NCI-H2196 treated with DMSO at 0.1 percent for 48 hours (cell line): ENCODE data around the gene NOXO1.

Experiments
- DNase-seq: peaks from one replicate; lab custom pipeline; 2025; ENCODE audit not compliant: unreplicated experiment; lab: John Stamatoyannopoulos, UW

The NOXO1 gene

DNA sequence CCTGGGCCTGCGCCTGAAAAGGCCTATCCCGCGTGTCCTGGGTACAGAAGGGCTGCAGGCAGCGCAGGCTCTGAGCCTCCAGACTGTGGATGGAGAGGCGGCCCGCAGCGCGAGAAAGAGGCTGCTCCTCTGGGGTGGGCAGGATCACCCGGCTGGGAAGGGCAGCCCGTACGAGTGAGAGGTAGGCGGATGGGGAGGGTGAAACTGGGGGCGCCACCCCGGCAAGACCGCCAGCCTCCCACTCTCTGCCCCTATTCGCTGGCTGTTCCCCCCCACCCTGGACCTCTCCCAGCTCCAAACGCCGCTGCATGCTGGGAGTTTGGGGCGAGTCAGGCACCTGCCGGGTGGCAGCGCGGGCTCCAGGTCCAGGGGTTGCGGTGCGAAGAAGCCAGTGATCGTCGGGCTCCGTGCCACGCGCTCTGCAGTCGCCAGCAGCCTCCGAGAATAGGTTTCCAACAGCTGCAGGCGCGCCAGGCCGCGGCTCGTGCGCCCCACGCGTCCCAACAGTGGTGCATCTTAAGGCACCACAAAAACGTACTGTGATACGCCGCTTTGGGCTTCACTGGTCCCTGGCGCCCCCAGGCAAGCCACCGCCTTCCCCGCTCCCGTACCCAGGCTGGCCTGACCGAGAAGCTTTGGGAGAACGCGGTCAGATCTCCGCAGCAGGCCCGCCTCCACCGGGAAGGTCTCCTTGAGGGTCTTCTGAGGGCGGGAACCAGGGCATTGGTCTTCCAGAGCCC, 1.1 kb downstream of the NOXO1 start:
- DNase-seq, result no peak

DNA sequence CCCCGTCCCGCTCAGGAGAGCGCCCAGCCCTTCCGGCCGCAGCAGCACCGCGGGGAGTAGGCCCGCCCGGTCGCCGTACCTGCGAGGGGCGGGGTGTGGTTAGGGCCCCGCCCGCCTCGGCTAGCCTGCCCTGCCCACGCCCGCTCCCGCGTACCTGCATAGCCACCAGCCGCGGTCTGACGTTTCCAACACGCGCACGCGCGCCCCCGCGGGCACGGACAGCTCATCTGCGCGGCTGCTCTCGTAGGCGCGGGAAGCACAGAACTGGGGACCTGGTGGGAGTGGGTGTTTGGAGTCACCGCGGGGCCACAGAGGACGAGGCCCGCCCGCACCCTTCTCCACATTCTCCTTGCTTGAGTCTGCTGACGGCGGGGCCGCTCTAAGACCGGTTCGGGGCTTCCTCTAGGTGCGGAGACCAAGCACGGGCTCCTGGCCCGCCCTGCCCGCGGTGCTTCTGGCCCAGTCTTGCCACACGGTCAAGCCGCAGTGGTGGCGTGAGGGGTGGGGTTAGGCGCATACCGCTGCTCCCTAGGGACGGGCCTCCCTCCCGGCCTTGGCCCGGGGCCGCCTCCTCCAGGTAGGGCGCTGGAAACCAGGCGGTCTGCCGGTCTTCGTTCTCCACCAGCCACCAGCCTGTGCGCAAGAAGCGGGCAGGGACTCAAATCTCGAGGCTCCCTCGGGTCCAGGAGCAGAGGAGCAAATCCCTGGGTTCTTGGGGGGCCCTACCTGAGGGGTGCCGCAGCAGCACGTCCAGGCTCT, 1.8 kb downstream of the NOXO1 start:
- DNase-seq, result peak; percentile 82

DNA sequence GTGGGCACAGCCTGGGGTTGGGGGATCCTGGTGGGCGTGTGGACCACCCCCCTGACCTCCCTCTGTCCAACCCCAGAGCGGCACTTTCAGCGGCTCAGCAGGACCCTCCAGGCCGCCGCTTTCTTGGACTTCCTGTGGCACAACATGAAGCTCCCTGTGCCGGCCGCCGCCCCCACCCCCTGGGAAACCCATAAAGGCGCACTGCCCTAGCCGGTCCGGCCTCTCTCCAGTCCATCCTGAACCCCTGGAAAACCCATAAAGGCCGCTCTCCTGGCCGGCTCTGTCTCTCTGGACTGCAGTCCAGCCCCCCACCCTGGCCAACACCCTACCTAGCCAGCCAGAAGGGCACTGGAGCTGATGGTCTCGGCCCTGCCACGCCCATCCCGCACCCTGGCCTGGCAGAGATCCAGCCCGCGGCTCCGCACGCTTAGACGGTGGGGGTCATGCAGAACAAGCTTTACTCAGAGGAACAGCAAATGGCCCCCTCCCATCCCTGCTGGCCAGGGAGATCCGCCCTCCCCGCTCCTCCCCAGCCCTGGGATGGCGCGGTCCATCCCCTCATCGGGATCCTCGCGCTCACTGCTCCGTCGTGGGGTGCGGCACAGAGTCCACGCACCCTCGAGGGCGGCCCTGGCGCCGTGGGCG, 2.7 kb downstream of the NOXO1 start:
- DNase-seq, result no peak

DNA sequence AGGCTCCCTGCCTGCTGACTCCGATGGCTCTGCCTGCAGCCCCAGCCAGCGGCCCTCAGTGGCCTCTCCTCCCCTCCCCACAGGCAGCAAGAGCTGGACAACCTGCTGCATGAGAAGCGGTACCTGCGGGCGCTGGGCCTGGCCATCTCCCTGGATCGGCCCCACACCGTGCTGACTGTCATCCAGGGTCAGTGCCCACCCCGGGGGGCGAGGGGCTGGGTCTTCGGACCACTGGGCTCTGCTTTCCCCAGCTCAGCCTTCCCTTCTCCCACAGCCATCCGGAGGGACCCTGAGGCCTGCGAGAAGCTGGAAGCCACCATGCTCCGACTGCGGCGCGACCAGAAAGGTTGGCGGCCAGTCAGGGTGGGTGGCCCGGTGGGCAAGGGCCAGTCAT, 3.4 kb downstream of the NOXO1 start:
- no peak for DNase-seq

- DNase-seq, result no peak
These were observed 4.1 kb downstream of the NOXO1 start for GRCh38 chr16:1976951-1977874.

DNA sequence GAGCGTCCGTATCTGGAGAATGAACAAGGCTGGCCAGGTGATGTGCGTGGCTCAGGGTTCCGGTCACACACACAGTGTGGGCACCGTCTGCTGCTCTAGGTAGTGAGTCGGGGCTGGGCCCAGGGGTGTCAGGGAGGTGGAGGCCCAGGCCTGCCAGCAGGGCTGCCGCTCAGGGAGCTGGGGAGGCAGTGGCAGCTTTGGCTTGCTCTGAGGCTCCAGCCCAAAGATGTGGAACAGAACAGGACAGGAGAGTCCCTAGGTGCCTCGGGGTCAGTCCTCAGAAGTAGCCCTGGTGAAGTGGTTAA, 5.1 kb downstream of the NOXO1 start:
- DNase-seq, result no peak

GRCh38 chr16:1975432-1976215, 5.6 kb downstream of the NOXO1 start:
- no peak for DNase-seq

DNA sequence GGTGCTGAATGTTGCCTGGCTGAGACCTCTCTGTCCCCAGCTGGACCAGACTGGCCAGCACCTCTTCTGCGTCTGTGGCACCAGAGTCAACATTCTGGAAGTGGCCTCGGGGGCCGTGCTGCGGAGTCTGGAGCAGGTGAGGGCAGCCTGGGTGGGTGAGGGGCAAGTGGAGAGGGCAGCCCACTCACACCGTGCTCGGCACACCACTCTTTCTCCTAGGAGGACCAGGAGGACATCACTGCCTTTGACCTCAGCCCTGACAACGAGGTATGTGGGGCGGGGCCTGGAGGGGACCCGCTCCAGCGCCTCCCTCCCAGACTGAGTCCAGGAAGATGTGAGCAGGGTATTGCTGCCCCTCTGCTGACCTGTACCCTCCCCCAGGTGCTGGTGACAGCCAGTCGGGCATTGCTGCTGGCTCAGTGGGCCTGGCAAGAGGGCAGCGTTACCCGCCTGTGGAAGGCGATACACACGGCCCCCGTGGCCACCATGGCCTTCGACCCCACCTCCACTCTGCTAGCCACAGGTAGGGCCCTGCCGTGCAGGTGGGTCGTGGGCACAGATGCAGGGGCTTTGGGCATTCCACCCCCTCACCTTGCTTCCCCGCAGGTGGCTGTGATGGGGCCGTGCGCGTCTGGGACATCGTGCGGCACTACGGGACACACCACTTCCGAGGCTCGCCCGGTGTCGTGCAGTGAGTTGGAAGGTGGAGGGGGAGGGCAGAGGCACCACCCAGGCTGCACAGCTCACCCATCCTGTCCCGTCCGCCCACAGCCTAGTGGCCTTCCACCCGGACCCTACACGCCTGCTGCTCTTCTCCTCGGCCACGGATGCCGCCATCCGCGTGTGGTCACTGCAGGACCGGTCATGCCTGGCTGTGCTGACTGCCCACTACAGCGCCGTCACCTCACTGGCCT, 6.9 kb downstream of the NOXO1 start:
- DNase-seq, result no peak

DNA sequence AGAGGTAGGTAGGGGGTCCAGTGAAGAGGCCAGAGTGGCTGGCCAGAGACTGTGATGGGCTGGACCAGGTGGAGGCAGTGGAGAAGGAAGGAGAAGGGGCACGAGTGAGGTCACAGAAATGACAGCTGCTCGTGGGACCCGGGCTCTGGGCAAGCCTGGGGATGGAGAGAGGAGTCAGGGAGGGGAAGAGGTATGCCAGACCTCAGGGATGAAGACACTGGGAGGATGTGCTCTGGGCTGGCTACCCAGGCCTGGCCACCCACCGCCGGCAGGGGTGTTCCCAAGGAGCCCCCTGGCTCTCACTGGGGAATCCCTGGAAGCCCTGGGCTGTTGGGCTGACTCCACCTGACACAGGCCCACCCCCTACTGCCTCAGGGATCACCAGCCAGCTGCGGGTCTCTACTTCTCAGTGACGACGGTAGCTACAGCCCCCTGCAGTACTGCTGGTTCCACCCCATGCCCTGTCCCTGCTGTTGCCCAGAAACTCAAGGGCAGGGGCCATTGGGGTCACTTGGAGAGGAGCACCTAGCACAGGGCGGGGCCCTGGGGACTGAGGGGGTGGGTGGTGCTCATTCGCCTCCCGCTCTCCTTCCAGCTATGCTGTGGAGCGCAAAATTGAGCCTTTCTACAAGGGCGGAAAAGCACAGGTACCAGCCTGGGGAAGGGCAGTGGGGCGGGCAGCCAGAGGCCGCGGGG, 7.7 kb downstream of the NOXO1 start:
- no peak for DNase-seq

- DNase-seq, result no peak
These were observed 8.8 kb downstream of the NOXO1 start for GRCh38 chr16:1972490-1972877.

DNA sequence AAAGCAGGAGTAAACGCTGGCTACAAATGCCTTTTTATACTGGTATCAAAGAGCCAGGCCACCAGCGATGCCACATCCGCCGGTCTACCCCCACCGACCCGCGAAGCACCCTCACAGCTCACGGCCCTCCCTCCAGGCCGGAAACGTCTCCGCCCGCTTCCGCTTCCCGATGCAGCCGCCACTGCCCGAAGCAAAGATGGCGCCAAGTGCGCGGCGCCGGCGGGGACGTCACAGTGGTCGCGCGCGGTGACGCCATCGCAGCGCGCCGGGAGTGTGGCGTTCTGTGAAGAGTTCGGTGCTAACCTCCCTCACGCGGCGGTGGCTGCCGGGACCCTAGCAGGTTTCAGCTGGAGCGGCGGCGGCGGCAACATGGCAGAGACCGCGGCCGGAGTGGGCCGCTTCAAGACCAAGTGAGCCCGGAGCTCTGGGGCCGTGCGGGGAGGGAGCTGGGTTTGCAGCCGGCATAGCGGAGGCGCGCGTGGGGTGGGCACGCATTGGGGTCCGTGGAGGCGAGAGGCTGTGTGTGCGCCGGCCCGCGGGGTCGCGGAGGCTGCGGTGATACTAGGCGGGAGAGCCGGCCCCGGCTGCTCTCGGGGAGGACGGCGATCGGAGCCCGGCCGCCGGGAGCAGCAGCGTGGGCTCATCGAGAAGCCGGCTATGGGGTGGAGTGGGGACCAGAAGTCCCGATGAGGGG, 9.3 kb downstream of the NOXO1 start, which contains the start of gene TBL3:
TSS of gene TBL3 (plus strand) at position 258 of the 694 bp plus-strand sequence. CDS start at position 370, 112 bp downstream.
- peak; percentile 80 for DNase-seq

- no peak for DNase-seq
These were observed 12.9 kb downstream of the NOXO1 start for GRCh38 chr16:1968146-1968953.

- no peak for DNase-seq
These were observed 14.8 kb downstream of the NOXO1 start, which contains the start of gene RNF151 for GRCh38 chr16:1966460-1966859. Gene RNF151, plus strand, starts transcription at chr16:1966856. Its CDS starts 26 bp downstream, at chr16:1966882.

DNA sequence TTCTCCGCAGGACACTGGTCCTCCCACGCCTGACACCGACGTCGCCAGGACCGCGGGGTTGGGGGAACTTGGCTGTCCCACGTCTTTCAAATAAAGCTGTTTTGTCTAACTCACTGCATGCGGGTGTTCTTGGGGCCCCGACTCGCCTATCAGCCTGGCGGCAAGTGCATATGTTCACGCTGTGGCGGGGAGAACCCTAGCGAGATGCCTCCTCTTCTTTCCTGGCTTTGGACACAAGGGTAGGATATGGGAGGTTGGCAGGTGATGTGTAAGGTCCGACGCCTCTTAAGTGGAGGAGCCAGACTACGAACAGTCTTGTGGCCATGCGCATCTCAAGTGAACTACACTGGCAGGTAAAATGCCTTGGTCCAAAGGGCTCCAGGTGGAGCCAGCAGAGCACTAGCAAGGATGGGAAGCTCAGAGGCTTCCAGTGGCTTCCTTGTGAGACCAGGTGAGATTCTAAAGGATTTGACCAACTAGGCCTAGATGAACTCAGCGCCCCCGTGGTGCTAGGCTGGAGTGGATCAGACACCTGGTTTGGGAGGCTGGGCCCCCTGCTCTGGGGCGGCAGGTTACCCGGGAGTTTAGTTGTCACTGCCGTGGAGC, 15.8 kb downstream of the NOXO1 start:
- no peak for DNase-seq

- DNase-seq, result peak; percentile 94
These were observed 16.5 kb downstream of the NOXO1 start, which contains the start of gene RPS2 for GRCh38 chr16:1964506-1965395. Gene RPS2, minus strand, starts transcription at chr16:1964826. Its CDS starts 201 bp downstream, at chr16:1964625.
